AG04450 (cell line): ENCODE data around the gene CRNKL1. TPM values are rescaled to one million over a fixed set of nuclear protein-coding genes. Genes with fewer than 3 reads are reported as not detected.

Source experiments
- CTCF ChIA-PET: fragments of 300-600, 350-600 bp; formaldehyde crosslinking; extraction: SDS; loops from one replicate; lab custom pipeline; 2022; ENCODE audit warnings: antibody characterized with exemption, inconsistent platforms; lab: Charles Lee
- POLR2A ChIA-PET: fragments of 350-600 bp; formaldehyde crosslinking; extraction: SDS; loops from one replicate; lab custom pipeline; 2021; ENCODE audit warnings: antibody characterized with exemption, inconsistent platforms; lab: Yijun Ruan, JAX
- DNase-seq: peaks from one replicate; pipeline ENCODE4 v3.0.0-alpha.2; 2011; ENCODE audit warnings: low read depth, low spot score
- H3K27ac ChIP-seq: one replicate; pipeline ENCODE4 v1.5.1; 2012; ENCODE audit warnings: low read depth, low read length, control low read depth
- H3K27me3 ChIP-seq: one replicate; pipeline ENCODE4 v1.6.0; 2012; ENCODE audit warnings: low read length; ENCODE audit not compliant: control insufficient read depth, insufficient read depth
- H3K4me3 ChIP-seq: 2 replicates; pipeline ENCODE4 v1.5.1; 2011; ENCODE audit warnings: mild to moderate bottlenecking, low read depth, low read length, control low read depth
- H3K9me3 ChIP-seq: 2 replicates; pipeline ENCODE4 v1.5.1; 2012; ENCODE audit warnings: low read length; ENCODE audit not compliant: control insufficient read depth, insufficient read depth
- polyA plus RNA-seq: library from polyadenylated mRNA; depleted of rRNA; stranded (reverse); fragments of >200 nt; gene quantifications from 2 replicates; pipeline ENCODE4 v1.2.3, GENCODE V29; 2011
- TF ChIP-seq, protein P1 (sequence below): IDR thresholded peaks from 2 replicates; pipeline ENCODE4 v1.5.1; 2011; ENCODE audit warnings: low read depth, low read length, control low read depth, inconsistent platforms

Gene CRNKL1
- polyA plus RNA-seq, 1 experiment: 21.0 TPM

DNA sequence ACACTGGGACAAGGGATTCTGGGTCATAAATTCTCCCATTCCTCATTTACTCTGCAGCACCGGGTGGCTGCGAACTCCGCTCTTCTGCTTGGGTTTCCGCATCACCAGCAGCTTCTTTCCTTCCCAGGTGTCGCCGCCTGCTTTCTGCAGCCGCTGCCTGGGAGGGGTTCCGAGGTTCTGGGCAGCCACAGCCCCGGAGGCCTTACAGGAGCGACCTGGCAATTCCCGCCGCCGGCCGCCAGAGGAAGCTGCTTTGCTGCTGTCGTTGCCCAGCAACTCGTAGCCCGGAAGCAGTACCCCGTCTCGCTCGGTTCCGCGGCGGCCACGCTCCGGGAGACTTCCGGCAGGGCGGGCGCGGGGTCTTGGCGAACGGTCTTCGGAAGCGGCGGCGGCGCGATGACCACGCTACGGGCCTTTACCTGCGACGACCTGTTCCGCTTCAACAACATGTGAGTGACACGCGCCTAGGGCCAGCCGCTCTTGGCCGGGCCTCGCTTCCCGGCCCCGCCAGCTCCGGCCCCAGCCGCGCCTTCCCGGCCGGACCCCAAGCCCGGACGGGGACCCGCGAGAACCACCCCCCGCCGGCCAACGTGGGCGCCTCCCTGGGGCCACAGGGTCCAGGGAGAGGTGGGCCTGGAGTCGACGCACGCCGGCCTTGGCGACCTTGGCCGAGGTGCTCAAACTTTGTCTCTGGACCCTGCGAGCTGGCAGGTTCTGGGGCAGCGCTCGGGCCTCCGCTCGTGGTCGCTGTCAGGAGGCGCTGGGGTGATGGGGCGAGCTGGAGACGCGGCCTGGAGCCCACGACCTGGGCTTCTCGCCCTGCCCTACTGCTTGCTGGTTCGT lies 35.0 kb downstream of the CRNKL1 start, which contains the start of gene NAA20:
TSS of gene NAA20 (plus strand) at position 362 of the 843 bp plus-strand sequence. CDS start at position 397, 35 bp downstream.
- no peaks in the 10 kb centered on the region; the same call in 1 of the 2 replicates for H3K9me3 ChIP-seq
- peak within 1 kb of the TSS; percentile 21 for H3K27ac ChIP-seq
- H3K4me3 ChIP-seq: peak within 1 kb of the TSS; percentile 87
- H3K27me3 ChIP-seq: no peaks in the 10 kb centered on the region
- ChIA-PET CTCF (interaction anchor here (0.7 to 1.9 kb wide), 14 partner anchors 11 to 592 kb away, joined by 3 to 14 read pairs (median 4); partner anchors contain the start of genes CFAP61 and CRNKL1), POLR2A (interaction anchor here (0.8 to 1.6 kb wide), 3 partner anchors 24 to 40 kb away, joined by 3 to 7 read pairs (median 4); partner anchors contain the start of genes CFAP61 and CRNKL1)
- peak; percentile 70 for DNase-seq
- TF ChIP-seq, protein P1, sequence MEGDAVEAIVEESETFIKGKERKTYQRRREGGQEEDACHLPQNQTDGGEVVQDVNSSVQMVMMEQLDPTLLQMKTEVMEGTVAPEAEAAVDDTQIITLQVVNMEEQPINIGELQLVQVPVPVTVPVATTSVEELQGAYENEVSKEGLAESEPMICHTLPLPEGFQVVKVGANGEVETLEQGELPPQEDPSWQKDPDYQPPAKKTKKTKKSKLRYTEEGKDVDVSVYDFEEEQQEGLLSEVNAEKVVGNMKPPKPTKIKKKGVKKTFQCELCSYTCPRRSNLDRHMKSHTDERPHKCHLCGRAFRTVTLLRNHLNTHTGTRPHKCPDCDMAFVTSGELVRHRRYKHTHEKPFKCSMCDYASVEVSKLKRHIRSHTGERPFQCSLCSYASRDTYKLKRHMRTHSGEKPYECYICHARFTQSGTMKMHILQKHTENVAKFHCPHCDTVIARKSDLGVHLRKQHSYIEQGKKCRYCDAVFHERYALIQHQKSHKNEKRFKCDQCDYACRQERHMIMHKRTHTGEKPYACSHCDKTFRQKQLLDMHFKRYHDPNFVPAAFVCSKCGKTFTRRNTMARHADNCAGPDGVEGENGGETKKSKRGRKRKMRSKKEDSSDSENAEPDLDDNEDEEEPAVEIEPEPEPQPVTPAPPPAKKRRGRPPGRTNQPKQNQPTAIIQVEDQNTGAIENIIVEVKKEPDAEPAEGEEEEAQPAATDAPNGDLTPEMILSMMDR: peak; percentile 76

DNA sequence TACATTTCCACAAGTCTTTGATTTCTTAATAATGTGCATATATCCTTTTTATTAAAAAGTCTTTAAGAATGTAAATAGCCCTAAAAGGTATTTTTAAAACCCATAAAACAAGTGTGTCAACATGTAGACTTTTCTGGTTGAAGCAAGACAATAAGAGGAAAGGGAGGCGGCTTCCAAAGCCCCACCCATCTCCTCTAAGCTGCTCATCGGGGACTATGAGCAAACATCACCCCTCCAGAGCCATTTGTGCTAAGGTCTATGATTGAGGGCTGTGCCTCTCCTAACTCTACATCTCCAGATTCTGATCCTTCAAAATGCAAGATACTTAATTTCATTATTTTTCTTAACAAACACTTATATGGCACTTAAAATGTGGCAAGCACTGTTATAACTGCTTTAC lies 37.6 kb downstream of the CRNKL1 start:
- ChIA-PET CTCF (interaction anchor here (0.5 to 0.9 kb wide), 2 partner anchors 20 to 135 kb away, joined by 3 to 9 read pairs; no protein-coding TSS in a partner anchor), POLR2A (interaction anchor here (0.6 kb wide), 1 partner anchor 32 kb away, joined by 5 read pairs; no protein-coding TSS in a partner anchor)
- TF ChIP-seq, protein P1: no peak
- Histone ChIP-seq H3K27ac (no peak overlapping the region), H3K27me3 (no peaks in the 10 kb centered on the region), H3K9me3 (no peaks in the 10 kb centered on the region; the same call in 1 of the 2 replicates), H3K4me3 (no peak overlapping the region)
- no peak for DNase-seq

DNA sequence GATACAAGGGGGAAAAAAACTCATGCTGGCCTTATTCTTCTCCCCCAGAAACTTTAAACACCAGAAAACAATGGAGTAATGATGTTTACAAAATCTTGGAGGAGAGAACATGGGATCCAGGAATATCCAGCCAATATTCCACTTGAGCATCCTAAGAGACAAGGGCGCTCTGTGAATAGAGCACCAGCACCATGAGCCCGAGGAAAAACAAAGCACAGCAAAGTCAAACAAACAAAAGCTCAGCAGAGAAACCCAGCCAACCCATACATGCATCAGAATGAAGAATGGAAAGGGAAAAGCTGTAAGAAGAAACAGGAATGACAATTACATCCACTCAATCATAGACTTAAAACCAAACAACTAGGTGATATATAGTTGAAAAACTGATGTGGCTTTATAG lies 39.7 kb downstream of the CRNKL1 start:
- ChIA-PET POLR2A (no interaction called here), CTCF (interaction anchor here (1.7 kb wide), 1 partner anchor 319 kb away, joined by 4 read pairs; no protein-coding TSS in a partner anchor)
- TF ChIP-seq, protein P1: no peak
- H3K27ac ChIP-seq: no peak overlapping the region
- H3K4me3 ChIP-seq: no peak overlapping the region
- DNase-seq: no peak
- H3K27me3 ChIP-seq: no peaks in the 10 kb centered on the region
- H3K9me3 ChIP-seq: no peaks in the 10 kb centered on the region; the same call in 1 of the 2 replicates

DNA sequence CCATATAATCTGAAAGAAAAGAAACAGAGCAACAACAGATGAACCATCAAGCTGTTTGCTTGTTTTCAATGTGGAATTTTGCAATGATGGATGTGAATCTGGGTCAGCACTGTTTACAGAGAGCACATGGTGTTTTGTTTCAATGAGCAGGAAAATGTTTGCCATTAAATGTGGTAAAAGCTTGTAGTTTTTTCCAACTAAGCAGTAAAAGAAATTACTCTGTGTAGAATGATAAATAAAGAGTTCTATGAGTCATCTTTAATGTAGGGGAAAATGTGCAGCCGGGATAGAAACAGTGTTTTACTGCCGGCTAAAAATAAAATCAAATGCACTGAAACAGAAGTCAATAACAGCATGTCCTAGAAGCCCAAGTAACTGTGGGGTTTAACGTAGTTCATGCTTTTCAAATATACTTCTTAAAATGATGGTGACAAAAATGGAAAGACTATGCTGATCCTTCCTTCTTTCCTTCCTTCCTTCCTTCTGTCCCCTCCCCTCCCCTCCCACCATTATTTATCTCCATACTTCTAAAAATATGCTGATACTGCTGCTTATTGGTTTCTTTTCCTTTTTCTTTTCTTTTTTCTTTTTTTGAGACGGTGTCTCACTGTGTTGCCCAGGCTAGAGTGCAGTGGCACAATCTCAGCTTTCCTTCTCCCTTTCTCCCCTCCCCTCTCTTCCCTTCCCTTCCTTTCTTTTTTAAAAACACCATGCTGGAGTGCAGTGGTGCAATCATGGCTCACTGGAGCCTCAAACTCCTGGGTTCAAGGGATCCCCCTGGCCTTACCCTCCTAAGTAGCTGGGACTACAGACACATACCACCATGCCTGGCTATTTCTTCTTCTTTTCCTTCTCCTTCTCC lies 41.4 kb downstream of the CRNKL1 start:
- peak; percentile 56 for DNase-seq
- Histone ChIP-seq H3K27ac (no peak overlapping the region), H3K4me3 (peak overlapping the region; percentile 31), H3K27me3 (no peaks in the 10 kb centered on the region), H3K9me3 (no peaks in the 10 kb centered on the region)
- TF ChIP-seq, protein P1: no peak
- ChIA-PET CTCF (interaction anchor here (0.6 to 1.3 kb wide), 2 partner anchors 16 to 815 kb away, joined by 3 read pairs; no protein-coding TSS in a partner anchor), POLR2A (interaction anchor here (1.0 to 1.9 kb wide), 4 partner anchors 8 to 37 kb away, joined by 3 to 12 read pairs (median 6); no protein-coding TSS in a partner anchor)
